SK-N-DZ (cell line): ENCODE results near the gene IWS1.
"Not testable (repeated sequence)": the region's sequence is repeated elsewhere in the genome, so short reads cannot be mapped to it uniquely, and the experiment has no call there.

Source experiments
- DNase-seq: peaks from one replicate; pipeline ENCODE4 v3.0.0-alpha.2; 2015; ENCODE audit warnings: low spot score

The IWS1 gene

DNA sequence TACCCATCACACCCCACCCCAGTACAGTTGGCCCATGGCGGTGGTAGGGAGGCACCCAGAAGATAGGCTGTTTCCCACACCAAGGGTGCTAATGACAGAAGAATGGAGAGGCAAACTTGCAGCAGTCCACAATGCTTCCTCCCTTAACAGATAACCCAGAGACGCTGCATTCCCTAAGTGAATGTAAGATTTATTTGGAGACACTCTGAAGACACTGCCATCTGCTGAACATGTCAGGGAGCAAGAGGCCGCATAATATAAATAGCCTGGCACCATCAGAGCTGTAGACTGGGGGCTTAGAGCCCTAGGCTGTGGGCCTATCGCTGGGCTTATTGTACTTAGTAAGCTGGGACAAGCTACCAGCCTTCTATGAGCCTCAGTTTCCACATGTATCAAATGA, 2.2 kb upstream of the IWS1 start:
- DNase-seq = no peak

DNA sequence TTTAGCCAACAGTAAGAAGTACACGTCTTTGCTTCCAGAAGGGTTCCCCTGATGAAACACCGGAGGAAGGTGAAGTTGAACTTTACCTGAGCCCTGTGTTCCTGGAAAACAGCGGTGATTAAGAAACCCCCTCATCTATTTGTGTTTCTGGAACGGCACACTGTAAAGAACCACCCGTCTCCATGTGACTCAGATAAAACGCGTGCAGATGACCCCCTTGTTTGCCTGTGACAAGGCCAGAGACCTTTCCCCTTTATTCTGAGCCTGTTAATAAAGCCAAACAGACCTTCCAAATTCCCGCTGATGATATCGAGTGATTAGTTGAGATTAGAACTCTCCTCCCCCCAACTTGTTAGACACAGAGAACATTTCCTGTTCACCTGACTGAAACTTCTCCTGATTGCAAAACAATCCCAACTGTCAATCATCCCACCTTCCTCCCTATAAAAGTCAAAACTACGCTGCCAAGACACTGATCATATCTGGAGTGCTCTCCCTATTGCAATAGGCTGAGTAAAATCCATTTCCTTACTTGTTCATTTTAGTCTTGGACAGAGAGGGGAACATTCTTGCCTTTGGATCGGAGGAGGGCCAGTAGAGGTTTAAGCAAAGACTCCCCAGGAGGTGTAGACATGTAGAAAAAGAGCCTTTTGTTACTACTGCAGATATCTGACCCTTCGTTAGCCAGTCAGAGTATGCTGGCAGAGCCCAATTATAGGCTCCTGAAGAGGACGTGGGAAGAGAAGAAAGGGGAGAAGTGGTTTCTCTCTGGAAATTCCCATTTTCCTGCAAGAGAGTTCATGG, 914 bp upstream of the IWS1 start:
- DNase-seq = no peak

DNA sequence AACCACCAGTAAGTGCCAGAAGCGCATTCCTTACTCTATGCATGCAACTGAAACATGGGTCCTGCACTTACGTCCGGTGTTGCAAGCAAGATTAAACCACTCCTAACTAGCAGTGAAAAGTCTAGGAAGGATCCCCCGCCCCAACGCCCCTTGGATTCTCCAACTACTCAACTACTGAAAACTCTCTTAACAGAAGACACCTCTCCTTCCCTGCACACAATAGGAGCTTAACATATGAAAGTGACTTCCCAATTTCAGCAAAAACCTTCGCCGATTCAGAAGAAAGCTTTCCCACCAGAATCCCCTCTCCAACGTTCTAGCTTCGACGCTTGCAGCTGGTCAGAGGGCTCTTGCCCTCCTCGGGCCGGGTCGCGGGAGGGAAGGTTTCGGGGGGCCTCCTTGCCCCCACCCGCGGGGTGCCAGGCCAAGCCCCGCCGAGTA, 578 bp downstream of the IWS1 start:
- DNase-seq = no peak

- DNase-seq = not testable (repeated sequence)
These were observed 2.0 kb downstream of the IWS1 start for GRCh38 chr2:127524198-127524834.

- no peak for DNase-seq
These were observed 2.9 kb downstream of the IWS1 start for GRCh38 chr2:127523269-127523939.

DNA sequence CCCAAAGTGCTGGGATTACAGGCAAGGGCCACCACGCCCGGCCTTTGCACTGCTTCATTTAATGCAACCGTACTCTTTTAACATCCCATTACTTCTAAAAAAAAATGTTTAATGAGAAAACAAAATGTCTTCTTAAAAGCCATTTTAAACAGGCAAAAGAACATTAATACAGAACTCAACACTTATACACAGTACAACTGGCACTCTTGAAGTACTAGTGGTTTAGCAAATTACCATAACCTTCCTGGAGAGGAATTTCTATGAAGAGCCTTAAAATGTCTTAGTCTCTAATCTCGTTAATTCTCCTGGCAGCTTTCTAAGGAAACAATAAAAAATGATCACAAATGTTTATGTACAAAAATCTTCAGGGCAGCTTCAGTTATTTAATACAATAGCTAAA, 5.9 kb downstream of the IWS1 start:
- no peak for DNase-seq

GRCh38 chr2:127517465-127517864, 8.8 kb downstream of the IWS1 start:
- no peak for DNase-seq

- no peak for DNase-seq
These were observed 10.1 kb downstream of the IWS1 start for GRCh38 chr2:127516041-127516762.

DNA sequence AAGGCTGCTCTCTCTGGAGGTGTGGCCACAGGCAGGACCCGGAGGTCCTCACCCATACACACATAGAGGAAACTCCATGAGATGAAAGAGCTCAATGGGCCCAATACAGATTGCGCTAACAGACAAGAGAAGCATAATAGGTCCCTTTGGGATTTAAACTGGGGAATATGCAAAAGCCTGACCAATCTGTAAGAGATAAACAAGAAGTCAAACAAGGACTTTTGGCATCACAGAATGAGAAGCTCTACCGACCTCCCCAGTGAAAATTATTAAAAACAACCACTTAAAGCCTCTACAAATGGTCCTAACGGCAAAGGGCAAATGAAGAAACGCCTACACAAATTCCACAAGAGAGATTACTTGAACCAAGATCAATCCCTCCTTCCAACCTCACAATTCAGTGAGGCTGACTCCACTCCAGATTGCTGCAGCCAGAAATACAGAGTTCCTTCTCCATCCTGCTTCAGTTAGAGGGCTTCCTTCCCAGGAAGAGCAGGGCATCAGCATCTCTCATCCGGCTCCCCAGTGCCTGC, 10.8 kb downstream of the IWS1 start:
- no peak for DNase-seq

GRCh38 chr2:127514485-127514884, 11.8 kb downstream of the IWS1 start:
- DNase-seq = no peak

DNA sequence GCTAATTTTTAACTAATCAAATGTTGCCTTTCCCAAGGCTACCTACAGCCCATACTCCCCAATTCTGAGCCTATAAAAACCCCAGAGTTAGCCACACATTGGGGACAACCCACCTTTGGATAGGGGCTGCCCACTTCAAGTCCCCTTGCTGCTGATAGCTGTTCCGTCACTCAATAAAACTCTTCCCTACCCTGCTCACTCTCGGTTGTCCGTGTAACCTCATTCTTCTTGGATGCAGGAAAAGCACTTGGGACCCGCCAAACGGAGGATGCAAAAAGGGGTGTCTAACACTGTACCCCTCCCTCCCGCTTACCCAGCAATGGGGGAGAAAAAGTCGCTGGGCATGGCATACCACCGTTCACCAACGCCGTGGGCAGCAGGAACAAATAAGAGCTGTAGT, 12.2 kb downstream of the IWS1 start:
- DNase-seq = no peak

DNA sequence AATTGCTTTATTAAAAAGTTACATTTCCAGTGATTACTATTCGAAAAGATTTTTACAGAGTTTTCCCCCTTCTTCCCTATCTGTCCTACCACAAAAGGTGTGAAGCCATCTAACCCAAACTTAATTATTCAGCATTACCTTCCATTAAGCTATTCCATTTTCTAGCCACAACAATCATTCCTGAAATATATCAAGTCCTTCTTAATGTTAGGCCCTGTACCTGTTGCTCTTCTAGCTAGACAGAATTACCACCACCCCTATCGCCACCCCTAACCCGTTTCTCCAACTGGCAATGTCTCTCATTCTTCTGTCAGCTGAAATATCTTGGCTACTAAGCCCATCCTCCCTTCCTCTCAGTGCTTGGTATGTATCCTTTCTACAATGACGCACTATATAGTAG, 13.9 kb downstream of the IWS1 start:
- no peak for DNase-seq

DNA sequence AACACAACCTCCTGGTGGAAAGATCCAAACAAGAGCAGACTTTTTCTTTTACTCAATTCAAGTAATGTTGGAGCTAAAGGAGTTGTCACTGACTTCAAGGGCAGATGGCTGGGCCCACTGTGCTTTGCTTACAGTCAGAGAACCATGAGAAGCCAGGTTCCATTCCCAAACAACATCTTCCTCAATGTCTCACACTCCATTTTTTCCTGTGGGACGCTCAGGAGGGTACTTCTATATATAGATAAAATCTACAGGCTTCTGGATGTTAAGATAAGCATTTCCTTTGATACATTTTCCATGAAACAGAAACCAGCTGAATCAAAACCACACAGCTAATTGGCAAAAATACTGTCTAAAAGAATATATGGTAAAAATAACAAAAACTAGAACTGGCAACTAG, 14.4 kb downstream of the IWS1 start:
- DNase-seq = no peak

DNA sequence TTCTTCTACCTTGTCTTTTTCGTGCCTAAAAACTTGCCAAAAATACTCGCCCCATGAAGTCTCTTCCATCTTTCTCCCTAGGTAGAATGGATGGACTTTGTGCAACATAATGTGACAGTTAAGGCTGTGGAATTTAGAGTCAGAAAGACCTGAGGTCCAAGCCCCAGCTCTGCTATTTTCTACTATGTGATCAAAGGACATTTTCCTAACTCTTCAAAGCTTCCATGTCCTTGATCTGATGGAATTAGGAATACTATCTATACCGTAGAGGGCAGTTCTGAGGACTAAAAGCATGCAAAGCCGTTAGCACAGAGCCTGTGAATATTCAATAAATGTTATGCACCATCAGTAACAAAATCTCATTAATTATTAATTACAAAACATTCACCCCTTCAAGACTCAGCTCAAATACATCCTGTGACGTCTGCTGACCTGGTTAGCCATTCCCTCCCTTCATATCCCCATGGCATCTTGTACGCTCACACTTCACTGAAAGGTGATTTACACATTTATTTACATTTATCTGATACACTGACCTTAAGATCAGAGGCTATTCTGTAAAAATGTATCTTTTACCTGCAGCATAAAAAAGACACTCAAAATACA, 15.1 kb downstream of the IWS1 start:
- no peak for DNase-seq

DNA sequence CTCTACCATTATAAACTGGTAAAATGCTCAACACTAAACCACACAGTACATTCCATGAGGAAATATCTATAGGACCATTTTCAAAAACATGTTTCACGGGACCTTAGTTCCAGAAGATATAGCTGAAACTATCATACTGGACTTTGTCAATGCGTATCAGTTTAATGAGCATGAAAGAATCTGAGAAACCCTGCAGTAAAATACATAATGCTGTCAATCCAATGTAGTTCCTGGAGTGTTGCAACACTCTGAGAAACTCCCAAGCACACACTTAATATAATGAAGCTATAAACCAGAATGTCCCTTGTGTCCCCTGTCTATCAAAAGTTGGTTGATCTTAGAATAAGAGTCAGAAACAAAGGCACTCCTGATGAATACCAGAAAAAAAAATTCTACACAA, 16.2 kb downstream of the IWS1 start:
- DNase-seq = no peak

- no peak for DNase-seq
These were observed 17.7 kb downstream of the IWS1 start for GRCh38 chr2:127508631-127509034.

GRCh38 chr2:127508023-127508630, 18.2 kb downstream of the IWS1 start:
- no peak for DNase-seq

- DNase-seq = no peak
These were observed 19.8 kb downstream of the IWS1 start for GRCh38 chr2:127506510-127506909.

- DNase-seq = no peak
These were observed 21.5 kb downstream of the IWS1 start for GRCh38 chr2:127504552-127505430.

GRCh38 chr2:127503491-127503890, 22.8 kb downstream of the IWS1 start:
- no peak for DNase-seq
